ENCODE data around the gene AZU1.

DNA sequence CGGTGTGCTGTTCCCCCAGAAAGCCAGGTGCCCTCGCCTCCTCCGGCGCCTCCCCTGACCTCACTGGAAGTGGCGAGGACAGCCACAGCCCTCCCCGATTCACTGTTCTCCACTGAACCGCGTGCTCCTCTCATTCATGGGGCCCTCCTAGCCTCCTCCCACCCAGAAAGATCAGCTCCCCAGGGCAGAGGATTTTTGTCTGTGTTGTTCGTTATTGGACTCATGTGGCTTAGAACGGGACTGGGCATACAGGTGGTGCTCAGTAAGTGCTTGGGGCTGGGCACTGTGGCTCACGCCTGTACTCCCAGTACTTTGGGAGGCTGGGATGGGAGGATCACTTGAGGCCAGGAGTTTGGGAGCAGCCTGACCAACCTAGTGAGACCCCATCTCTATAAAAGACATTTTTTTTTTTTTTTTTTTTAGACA is 16.9 kb downstream of the AZU1 start:
- TF ChIP-seq NRF1 (IDR thresholded peaks at IDR 0.05; ENCODE audit: low read depth, low read length) (no peak), CHD1 (IDR thresholded peaks at IDR 0.05; ENCODE audit: low read depth, low read length) (no peak), RFX5 (IDR thresholded peaks at IDR 0.05; ENCODE audit: borderline replicate concordance, low read depth, low read length) (no peak), ZNF274 (IDR thresholded peaks at IDR 0.05; ENCODE audit: borderline replicate concordance, extremely low read depth, low read length) (no peak), RAD21 (IDR thresholded peaks at IDR 0.05 in 1 of 2, conservative IDR thresholded peaks at IDR 0.05 in 1 of 2; ENCODE audit: low read depth in 2 of 2, low read length in 2 of 2) (no peak), POLR2A (IDR thresholded peaks at IDR 0.05; ENCODE audit: control extremely low read depth in 1 of 2, low read depth in 2 of 2, low read length in 2 of 2) (no peak), TAF1 (IDR thresholded peaks at IDR 0.05; ENCODE audit: low read depth, low read length) (no peak), SP2 (IDR thresholded peaks at IDR 0.05; ENCODE audit: low read length) (no peak), EP300 (IDR thresholded peaks at IDR 0.05; ENCODE audit: borderline replicate concordance in 1 of 2, low read depth in 2 of 2, low read length in 2 of 2) (no peak)
- TF ChIP-seq, protein P1, sequence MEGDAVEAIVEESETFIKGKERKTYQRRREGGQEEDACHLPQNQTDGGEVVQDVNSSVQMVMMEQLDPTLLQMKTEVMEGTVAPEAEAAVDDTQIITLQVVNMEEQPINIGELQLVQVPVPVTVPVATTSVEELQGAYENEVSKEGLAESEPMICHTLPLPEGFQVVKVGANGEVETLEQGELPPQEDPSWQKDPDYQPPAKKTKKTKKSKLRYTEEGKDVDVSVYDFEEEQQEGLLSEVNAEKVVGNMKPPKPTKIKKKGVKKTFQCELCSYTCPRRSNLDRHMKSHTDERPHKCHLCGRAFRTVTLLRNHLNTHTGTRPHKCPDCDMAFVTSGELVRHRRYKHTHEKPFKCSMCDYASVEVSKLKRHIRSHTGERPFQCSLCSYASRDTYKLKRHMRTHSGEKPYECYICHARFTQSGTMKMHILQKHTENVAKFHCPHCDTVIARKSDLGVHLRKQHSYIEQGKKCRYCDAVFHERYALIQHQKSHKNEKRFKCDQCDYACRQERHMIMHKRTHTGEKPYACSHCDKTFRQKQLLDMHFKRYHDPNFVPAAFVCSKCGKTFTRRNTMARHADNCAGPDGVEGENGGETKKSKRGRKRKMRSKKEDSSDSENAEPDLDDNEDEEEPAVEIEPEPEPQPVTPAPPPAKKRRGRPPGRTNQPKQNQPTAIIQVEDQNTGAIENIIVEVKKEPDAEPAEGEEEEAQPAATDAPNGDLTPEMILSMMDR (IDR thresholded peaks at IDR 0.05; ENCODE audit: control extremely low read depth in 1 of 3, insufficient read depth in 1 of 3, low read depth in 1 of 3, low read length in 3 of 3) = no peak
- TF ChIP-seq, protein P2, sequence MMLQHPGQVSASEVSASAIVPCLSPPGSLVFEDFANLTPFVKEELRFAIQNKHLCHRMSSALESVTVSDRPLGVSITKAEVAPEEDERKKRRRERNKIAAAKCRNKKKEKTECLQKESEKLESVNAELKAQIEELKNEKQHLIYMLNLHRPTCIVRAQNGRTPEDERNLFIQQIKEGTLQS (IDR thresholded peaks at IDR 0.05; ENCODE audit: insufficient read depth, low read depth, low read length) = no peak
